Activated T-cell treated with anti-CD3 and anti-CD28 coated beads, Interleukin-2, amount 50 U/mL, for 48 hours (primary cell): ENCODE data around the gene RELL1.

Experiments used
- DNase-seq, 2 experiments: peaks; one replicate each; pipeline ENCODE4 v3.0.0-alpha.2; 2020

Gene RELL1

DNA sequence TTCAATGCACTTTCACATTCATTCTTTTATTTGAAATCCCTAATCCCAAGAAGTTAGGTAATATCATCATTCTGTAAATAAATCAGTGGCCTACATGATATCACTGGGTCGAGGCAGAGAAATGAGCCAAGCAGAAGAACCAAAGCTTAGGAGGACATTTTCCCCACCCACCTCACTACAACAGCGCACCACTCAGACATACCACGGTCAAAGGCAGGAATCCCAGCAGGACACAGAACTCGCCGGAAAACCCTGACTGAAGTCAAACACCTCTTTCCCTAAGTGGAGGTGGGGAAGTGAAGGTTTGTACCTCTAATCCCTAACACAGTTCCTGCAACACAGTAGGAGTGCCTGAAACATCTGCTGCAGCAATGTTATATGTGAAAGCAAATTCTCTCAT is 21.5 kb downstream of the RELL1 start:
- no peak for DNase-seq

DNA sequence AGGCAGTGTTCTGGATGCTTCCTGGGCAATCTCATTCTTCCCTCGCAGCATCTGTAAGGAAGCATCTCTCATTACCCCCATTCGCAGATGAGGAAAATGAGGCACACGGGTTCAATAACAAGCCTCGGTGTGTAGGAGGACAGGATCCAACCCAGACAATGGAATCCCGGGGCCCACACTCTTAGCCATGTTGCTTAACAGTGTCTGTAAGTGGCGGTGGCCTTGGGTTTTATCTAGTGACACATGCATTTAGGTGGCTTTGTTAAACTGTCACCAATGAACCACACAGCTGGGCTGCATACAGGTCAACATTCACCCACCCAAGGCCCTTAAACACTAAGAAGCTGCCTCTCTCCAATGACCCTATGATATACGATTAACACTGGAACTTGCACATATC is 22.6 kb downstream of the RELL1 start:
- DNase-seq = no peak

DNA sequence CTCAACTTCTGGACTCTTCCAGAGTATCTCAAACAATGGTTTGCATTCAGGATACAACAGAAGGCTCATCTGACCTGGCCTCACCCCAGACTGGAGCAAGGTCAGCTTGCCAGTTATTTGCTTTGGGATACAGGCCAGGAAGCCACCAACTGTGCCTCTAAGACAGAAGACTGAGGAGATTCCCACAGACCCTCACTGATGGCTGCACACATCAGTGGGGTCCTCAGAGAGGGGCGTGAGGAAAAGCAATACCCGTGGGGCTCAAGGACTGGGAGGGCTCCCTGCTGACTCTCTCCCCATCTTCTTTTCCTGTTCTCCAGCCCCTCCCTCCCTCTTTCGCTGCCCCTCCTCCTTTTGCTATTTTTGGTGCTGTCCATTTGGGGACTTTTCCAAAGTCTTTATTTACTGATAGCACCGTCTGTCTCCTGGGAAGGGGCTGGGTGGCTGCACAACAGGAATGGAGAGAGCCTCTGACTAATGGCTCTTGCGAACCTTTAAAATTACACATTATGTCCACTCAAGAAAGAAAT is 23.2 kb downstream of the RELL1 start:
- no peak for DNase-seq

DNA sequence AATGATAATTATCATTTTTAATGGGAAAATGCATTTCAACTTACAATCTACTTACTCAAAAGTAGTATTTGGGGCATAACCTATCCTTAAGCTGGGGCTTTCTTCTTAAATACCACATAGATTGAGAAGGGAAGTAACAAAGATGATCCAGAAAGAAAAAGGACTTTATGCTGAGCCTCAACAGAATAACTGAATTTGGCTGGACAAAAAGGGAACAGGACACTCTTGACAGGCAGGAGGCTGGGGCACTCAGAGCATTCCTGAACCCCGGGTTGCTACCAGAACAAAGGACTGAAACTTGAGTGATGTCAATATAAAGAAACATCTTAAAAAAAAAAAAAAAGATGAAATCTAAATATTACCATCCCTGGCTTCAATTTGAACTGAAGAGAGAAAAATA is 23.9 kb downstream of the RELL1 start:
- no peak for DNase-seq

DNA sequence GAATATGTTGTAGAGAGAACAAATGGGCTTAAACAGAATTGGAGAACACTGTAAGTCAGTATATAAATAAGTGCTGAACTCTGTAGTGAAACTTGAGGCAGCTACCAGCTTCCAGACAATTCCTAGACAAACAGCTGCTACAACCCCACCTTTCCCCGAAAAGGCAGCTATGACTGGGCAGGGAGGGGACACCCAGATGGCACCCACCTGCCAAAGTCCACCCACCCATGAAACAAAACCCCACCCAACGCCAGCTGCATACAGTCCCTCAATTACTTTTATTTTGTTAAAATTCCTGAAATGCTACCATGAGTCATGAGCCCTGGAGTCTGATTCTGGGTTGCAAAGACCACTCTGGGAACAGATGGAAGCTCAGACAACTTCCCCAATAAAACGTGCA is 24.4 kb downstream of the RELL1 start:
- no peak for DNase-seq

DNA sequence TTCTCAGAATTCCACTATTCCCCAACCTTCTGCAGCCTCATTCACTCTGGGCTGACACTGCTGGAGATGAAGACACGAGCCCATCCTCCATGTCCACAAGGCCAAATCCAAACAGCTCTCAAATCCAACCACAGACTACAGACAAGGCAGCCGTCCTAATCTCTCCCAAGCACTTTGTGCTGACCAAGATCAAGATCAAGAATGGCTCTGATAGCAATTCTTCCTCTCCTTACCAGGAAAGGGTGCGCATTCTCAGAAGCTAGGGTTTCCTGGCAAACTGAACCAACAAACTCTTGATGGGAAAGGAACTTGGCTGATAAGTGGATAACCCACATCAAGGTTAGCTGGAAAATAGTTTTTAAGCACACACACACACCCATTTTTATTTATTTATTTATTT is 26.5 kb downstream of the RELL1 start:
- DNase-seq = no peak

DNA sequence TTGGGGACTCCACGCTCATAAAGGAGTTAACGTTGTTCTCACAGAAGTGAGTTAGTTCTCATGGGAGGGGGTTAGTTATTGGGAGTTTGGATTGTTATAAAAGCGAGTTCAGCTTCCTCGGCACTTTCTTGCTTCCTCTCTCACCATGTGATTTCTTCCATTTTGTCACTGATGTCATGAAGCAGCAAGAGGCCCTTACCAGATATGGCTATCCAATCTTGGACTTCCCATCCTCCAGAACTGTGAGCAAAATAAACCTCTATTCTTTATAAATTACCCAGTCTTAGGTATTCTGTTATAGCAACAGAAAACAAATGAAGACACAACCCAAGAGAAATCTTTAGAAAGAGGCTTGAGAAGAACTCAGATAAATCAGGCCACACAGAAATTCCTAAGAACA is 29.5 kb downstream of the RELL1 start:
- DNase-seq = no peak

DNA sequence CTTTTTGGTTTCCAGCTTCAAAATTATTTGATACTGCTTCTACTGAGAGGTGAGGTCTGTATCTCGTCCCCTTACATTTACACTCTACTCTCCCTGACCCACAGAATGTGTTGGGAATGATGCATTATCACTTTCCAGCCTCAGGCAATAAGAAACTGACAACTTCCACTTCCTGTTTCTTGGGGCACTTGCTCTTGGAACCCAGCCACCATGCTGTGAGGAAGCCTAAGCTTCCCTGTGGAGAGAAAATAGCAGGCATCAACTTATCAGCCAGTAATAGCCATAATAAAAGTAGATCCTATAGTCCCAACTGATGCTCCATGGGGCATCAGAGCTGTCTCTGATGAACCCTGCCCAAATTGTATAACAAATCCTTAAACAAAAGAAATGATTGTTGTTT is 32.6 kb downstream of the RELL1 start:
- DNase-seq = no peak

DNA sequence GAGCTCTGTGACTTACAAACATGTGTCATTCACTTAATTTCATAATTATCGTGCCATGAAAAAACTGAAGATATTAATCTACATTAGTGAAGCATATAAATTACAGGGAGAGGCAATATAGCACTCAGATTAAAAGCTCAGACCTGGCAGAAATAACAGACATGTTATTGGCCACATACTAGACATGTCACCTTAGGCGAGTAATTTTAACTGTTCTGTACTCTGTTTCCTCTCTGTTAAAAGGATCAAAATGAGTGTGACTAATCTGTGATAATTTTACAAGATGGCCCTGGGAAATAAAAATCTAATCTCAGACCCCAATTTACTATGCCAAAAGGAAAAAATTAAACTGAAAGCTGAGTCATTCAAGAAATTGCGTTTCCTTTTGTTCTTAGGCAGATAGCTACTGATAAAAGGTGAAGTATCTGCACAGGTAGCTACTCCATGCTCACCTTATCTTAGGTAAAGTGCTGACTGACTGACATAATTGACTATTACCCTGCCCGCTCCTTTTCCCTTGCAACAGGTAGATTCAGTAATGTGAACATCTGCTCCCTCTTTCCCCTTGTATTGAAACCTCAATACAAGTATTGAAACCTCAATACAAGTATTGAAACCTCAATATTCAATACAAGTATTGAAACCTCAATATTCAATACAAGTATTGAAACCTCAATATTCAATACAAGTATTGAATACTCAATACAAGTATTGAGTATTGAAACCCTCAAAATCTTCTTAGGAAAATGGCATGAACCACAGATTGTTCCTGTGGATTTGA is 33.2 kb downstream of the RELL1 start:
- no peak for DNase-seq

DNA sequence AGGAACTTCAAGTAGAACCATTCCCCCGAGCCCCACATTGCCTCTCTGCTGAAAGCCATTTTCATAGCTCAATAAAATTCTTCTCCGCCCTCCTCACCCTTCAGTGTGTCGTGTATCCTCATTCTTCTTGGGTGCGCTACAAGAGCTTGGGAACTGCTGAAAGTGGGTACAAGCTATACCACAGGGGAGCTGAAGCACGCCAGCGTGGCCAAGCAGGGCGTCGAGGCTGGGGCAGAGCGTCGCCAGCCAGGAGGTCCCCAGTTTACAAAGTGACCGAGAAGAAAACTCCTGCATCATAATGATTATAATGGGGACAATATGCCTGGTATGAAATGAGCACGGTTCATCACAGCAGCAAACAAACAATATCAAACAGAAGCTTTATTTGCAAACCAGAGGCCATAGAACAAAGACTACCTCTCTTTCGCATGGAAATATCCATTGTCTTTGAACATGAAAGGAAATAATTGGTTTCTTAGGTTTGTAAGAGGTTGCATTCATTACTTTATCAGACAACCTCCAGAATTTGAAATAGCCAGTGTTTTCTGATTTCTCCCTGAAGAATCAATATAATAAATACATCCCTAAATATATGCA is 34.3 kb downstream of the RELL1 start:
- DNase-seq = no peak

DNA sequence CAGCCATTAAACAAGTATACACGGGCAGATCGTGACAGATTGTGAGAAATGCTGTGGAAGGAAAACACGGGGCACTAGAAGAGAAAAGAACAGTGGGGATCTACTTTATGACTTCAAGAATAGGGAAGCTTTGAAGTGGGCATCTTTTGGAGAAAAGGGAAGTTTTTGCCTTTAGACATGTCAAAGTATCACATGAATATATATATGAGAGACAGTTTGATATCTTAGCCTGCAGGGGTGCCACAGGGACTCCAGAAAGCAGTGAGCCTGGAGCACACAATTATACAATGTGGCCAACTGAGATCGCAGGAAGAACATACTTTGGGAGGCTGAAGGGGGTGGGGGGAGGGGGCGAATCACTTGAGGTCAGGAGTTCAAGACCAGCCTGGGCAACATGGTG is 35.7 kb downstream of the RELL1 start:
- no peak for DNase-seq

DNA sequence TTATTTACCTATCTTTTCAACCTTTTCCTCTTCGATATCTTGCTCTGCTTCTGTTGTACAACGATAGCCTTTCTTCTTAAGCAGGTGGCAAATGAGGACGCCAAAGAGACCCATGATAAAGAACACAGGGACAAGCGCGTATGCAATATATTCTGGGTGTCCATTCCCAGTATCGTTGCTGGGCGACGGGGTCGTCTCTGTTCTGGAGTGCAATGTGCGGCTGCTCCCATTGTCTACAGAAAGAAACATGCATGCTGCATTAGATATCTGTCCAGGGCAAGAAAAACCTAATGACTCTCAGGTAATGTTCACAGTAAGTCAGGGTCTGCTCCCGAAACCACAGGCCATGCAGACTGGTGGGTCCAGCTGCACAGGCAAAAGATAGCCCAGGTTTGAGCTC is 36.9 kb downstream of the RELL1 start:
- DNase-seq = no peak

DNA sequence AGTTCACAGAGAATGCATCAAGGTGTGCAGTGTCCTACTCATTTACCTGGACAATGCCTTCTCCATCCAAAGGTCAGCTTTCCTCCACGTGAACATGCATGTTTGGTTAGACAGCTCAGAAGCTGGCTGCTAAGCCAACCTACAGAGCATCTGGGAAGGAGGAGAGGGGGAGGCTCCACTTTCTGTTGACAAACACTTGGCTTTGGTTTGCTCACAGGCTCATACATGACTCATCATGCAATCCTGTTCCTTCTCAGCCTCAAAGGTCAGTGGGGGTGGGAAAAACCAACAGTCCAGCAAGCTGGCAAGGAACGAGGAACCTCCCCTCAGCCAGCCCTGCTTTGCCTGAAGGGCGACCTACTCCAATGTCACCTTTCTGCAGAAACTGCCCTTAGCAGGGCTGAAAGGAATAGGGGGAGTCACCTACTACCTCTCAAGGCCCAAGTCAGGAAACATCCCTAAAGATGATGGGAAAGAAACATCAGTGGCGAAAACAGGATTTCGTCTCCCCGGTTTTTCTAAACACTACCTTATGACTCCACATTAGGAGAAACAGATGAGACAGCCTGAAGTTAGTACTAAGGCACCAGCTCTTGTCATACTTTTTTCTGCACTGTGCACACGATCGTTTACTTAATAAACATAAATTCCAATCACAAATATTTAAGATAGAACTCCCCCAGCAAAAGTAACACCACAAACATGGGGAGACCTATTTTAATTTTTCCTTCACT is 37.9 kb downstream of the RELL1 start:
- DNase-seq = no peak

DNA sequence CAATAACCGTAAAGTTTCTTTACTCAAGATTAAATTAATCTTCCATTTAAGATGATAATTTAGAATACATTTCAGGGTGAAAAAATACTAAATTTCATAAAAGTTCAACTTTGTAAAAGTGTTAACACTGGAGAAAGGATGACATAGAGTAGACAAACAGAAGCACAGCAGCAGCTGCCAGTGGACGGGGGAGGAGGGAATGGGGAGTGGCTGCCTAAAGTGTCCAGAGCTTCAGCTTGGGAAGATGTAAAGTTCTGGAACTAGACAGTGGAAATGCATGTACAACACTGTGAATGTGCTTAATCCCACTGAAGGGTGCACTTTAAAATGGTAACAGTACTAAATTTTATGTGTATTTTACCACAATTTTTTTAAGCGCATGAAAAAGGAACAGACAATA is 39.9 kb downstream of the RELL1 start:
- DNase-seq = no peak

DNA sequence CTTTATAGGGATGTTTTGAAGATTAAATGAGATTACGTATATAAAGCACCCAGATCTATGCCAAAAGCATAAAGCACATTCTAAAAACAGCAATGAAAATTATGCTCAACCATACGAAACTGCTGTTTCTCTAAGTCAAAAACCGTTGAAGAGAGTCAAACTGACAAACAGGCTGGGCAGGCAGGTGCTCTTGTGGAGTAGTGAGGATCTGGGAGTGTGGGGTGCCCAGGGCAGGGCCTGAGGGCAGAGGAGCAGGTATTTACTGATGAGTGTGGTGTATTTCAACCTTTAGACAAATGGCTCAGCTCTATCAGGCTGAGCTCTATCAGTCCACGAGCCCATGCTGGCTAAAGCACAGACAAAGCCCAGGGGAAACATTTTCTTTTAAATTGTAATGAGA is 40.4 kb downstream of the RELL1 start:
- no peak for DNase-seq

DNA sequence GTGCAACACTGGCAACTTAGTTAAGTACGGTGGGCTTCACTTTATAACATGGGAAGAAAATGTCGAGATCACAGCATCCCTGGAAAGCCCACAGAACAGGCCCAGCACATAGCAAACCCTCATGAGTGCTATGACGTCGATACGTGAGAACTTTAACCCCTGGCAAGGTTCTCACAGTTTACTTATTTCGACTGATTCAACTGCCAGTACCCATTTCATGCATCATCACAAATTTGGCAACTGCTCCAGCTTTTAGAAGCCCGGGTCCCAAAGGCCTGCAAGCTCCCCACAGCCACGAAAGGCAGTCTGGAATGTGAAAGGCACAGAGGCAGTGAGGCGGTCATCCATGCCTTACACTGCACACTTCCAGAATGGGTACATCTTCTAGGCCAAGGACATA is 41.2 kb downstream of the RELL1 start:
- no peak for DNase-seq

DNA sequence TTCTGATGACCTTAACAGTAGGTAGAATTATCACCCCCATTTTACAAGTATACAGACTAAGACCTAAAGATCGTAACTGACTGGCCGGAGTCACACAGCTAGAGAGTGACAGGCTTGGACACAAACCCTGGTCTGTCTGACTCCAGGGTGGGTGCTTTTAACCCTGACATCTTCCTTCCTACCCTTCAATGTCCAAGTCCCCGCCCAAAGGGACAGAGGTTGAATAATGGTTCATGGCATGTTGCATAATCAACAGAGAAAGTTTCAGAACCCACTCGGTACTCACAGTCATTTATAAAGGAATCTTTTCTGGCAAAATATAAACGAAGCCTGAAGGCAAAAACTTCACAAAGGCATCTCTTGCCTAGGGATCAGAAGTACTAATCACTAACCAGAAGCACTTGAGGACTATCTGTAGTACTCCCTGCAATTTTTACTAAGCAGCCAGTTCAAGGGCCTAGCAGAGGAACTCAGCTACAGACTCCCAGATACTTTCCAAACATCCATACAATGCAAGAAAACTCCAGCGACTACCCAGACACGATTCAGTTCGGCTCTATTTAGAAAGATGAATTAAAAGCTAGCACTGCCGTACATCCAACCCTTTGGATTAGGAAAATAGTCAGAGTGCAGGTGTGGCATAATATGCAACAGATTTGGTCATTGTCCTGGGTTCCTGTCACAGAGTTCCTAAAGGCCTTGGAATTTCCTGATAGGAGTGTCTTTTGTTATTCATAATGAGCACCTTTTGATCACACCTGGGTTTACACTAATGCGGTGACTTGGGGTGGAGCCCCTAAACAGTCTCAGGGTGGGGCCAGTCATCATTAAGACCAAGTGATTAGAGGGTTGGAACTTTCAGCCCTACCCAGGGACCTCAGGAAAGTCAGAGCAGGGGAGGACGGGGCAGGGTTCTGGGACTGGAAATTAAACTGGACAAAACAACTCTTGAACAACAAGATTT is 44.0 kb downstream of the RELL1 start:
- DNase-seq = no peak

DNA sequence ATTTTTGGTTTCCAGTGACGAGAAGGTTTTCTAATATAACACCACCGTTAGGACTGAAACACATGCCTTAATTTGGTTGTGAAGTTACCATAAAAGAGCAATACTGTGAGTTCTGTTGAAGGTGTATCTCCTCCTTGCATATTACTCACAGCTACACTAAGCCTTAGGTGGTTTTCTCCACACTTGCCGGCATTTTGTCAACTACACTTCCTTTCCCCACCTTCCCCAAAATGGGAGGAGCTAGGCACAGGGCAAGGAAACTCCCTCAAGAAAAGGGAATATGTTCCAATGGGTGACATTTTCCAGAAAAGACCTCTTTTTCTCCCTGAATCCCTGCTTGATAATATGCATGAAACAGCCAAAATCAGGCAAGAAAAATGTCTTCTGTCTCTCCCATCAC is 44.8 kb downstream of the RELL1 start:
- no peak for DNase-seq

DNA sequence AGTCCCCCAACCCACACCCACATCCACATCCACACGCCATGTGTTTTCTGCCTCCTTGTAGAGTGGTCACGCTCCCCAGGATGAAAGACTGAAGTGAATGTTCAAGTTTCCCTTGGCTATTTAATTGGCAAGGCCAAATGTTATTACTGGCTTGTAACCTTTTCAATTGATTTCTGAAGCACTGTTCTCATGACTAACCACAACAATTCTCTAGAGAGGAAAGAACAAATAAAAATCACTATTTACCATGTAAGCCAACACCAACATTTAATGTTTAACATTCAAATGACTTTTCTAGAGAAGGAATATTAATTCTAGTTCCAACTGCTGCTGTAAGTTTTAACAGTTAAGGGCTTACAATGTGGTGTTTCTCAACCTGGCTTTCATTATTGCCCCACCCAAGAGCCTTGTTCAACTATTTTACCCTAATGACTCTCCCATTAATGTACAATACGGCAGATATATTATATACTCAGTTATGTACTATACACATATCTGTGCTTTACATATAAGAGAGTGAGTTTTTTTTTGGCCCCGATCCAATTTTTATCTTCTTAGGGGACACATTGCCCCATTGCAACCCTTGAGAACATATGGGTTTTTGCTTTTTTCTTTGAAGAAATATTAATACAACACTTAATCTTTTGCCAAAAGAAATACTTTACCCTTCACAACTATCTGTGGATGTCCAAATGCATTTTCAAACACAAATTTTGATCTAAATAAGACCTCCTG is 46.5 kb downstream of the RELL1 start:
- no peak for DNase-seq

DNA sequence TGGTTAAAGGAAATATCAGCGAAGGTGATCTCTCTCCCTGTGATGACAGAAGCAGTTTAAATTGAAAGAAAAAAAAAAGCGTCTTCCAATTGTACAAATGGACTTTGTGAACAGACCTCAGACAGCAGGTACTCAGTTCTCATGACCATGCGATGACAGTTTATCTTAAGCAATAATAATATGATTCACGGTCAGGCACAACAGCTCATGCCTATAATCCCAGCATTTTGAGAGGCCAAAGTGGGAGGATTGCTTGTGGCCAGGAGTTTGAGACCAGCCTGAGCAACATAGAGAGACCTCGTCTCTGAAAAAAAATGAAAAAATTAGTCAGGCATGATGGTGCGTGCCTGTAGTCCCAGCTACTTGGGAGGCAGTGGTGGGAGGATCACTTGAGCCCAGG is 51.0 kb downstream of the RELL1 start:
- DNase-seq = no peak

DNA sequence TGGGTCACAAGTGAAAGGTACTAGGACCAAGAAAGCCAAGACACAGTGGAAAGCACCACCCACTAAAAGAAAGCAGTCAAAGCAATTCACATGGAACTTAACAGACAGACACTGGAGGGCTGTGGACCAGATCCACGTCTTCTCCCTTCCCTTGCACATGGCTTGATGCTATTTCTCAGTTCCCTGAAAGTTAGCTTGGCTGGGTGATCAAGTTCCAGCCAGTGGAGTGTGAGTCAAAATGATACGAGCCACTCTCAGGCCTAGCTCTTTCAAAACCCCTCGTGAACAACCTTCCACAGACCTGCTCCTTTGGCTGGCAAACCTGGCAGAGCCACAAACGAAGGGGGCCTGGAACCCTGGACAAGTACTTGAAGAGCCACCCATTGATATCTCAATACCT is 52.0 kb downstream of the RELL1 start:
- DNase-seq = no peak

DNA sequence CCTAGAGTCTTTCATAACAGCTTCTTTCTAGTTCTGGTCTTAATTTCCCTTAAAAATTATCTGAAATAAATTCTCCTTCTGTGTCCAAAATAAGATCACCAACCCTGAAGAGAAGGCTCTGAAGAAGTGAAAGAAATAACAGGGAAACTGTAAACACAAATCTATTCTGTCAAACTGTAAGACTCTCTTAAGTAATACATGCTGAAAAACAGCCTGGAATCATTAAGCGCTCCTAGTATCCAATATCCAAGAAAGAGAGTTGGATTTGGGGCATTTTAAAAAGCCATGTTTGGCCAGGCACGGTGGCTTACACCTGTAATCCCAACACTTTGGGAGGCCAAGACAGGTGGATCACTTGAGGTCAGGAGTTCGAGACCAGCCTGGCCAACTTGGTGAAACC is 53.3 kb downstream of the RELL1 start:
- no peak for DNase-seq
